Endothelial cell of umbilical vein (primary cell): ENCODE results near the gene DSCAML1. TPM values are rescaled to one million over a fixed set of nuclear protein-coding genes. Genes with fewer than 3 reads are reported as not detected.

Experiments used
- BruUV-seq: library from RNA; stranded (reverse); fragments of 400-500 nt; replicated peaks from 2 replicates; lab custom pipeline; 2021; lab: Mats Ljungman, UMichigan
- CTCF ChIA-PET: fragments of 300-600, 350-600 bp; sonication (Branson Sonifier 250); formaldehyde crosslinking; loops from one replicate; lab custom pipeline; 2021; ENCODE audit warnings: antibody characterized with exemption, inconsistent platforms; lab: Charles Lee
- POLR2A ChIA-PET: fragments of 300-600, 350-600 bp; sonication (Branson Sonifier 250); formaldehyde crosslinking; loops from one replicate; lab custom pipeline; 2021; ENCODE audit warnings: antibody characterized with exemption, inconsistent platforms; lab: Charles Lee
- DNase-seq: peaks from one replicate; pipeline ENCODE4 v3.0.0-alpha.2; 2011; ENCODE audit warnings: low read depth, low spot score
- FAIRE-seq: peaks from 2 replicates; lab custom pipeline; 2011; peaks lifted over from hg19 to GRCh38; lab: Jason Lieb, UNC
- H2AFZ ChIP-seq: 2 replicates; pipeline ENCODE4 v1.6.0; 2012; ENCODE audit warnings: low read depth, low read length, control low read depth, inconsistent platforms
- H3K27ac ChIP-seq: 2 replicates; pipeline ENCODE4 v1.5.1; 2011; ENCODE audit warnings: low read depth, mild to moderate bottlenecking, control low read depth, low read length, moderate library complexity; ENCODE audit not compliant: insufficient read depth
- H3K27me3 ChIP-seq, 2 experiments: 2 replicates each; pipeline versions ENCODE4 v1.6.0 to v1.6.1; 2011; ENCODE audit warnings: low read length in 2 of 2, mixed read lengths in 1 of 2; ENCODE audit not compliant: control insufficient read depth in 2 of 2, insufficient read depth in 2 of 2
- H3K36me3 ChIP-seq, 2 experiments: 2 replicates in 1 of 2; 3 replicates in 1 of 2; pipeline ENCODE4 v1.5.1; 2011; ENCODE audit warnings: low read length in 2 of 2, mild to moderate bottlenecking in 1 of 2, moderate library complexity in 1 of 2; ENCODE audit not compliant: control insufficient read depth in 2 of 2, insufficient read depth in 2 of 2; ENCODE audit errors: extremely low read depth in 1 of 2
- H3K4me1 ChIP-seq: 3 replicates; pipeline ENCODE4 v1.5.1; 2011; ENCODE audit warnings: mild to moderate bottlenecking, low read length; ENCODE audit not compliant: control insufficient read depth, insufficient read depth; ENCODE audit errors: extremely low read depth
- H3K4me2 ChIP-seq: 2 replicates; pipeline ENCODE4 v1.6.1; 2011; ENCODE audit warnings: low read length, control low read depth, mixed read lengths; ENCODE audit not compliant: insufficient read depth
- H3K4me3 ChIP-seq, 3 experiments: fragments of 200-600 bp in 1 of 3; sonication (generic), shearing (Covaris generic) in 1 of 3; replicated peaks in 1 of 3; 2 replicates each; pipeline ENCODE4 v1.5.1; 2011 to 2016; ENCODE audit warnings: control low read depth in 3 of 3, low read length in 3 of 3, mild to moderate bottlenecking in 2 of 3, inconsistent platforms in 1 of 3, low read depth in 1 of 3, moderate library complexity in 1 of 3; ENCODE audit not compliant: insufficient read depth in 1 of 3
- H3K79me2 ChIP-seq: 2 replicates; pipeline ENCODE4 v1.6.0; 2012; ENCODE audit warnings: low read length, inconsistent platforms; ENCODE audit not compliant: control insufficient read depth, insufficient read depth
- H3K9ac ChIP-seq: replicated peaks from 2 replicates; pipeline ENCODE3; 2011; ENCODE audit warnings: low read length, control low read depth; ENCODE audit not compliant: insufficient read depth; ENCODE audit errors: extremely low read depth
- H3K9me1 ChIP-seq: replicated peaks from 3 replicates; pipeline ENCODE4 v1.6.0; 2011; ENCODE audit warnings: mild to moderate bottlenecking, low read length; ENCODE audit not compliant: control insufficient read depth, insufficient read depth; ENCODE audit errors: extremely low read depth
- H3K9me3 ChIP-seq: replicated peaks from 2 replicates; pipeline ENCODE4 v1.5.1; 2012; ENCODE audit warnings: low read length, inconsistent platforms; ENCODE audit not compliant: control insufficient read depth, insufficient read depth
- H4K20me1 ChIP-seq: replicated peaks from 2 replicates; pipeline ENCODE3; 2011; ENCODE audit warnings: mild to moderate bottlenecking, low read length; ENCODE audit not compliant: control insufficient read depth, insufficient read depth; ENCODE audit errors: extremely low read depth
- CTCF ChIP-seq, 2 donors: IDR thresholded peaks; 1 replicate in 1 of 2; 2 replicates in 1 of 2; pipeline ENCODE4 v1.5.1; 2011; ENCODE audit warnings: low read length in 2 of 2, mild to moderate bottlenecking in 2 of 2, moderate library complexity in 2 of 2, control low read depth in 1 of 2, inconsistent platforms in 1 of 2, low read depth in 1 of 2; ENCODE audit not compliant: insufficient read depth in 1 of 2; ENCODE audit errors: extremely low read depth in 1 of 2
- EZH2 ChIP-seq: IDR thresholded peaks from 2 replicates; pipeline ENCODE4 v1.6.1; 2012; ENCODE audit warnings: borderline replicate concordance, low read depth, mild to moderate bottlenecking, moderate library complexity, low read length, inconsistent platforms; ENCODE audit not compliant: severe bottlenecking
- FOS ChIP-seq: IDR thresholded peaks from 2 replicates; pipeline ENCODE4 v1.6.1; 2011; ENCODE audit warnings: mild to moderate bottlenecking, low read length, moderate library complexity, borderline replicate concordance; ENCODE audit not compliant: insufficient read depth
- GATA2 ChIP-seq: IDR thresholded peaks from 2 replicates; pipeline ENCODE4 v1.7.0; 2011; ENCODE audit warnings: low read depth, mild to moderate bottlenecking, moderate library complexity, mixed read lengths, low read length; ENCODE audit not compliant: insufficient read length, insufficient read depth
- JUN ChIP-seq: IDR thresholded peaks from 2 replicates; pipeline ENCODE4 v1.6.1; 2011; ENCODE audit warnings: borderline replicate concordance, low read depth; ENCODE audit not compliant: insufficient read length, insufficient read depth
- MAX ChIP-seq: IDR thresholded peaks from 2 replicates; pipeline ENCODE4 v1.6.1; 2011; ENCODE audit not compliant: insufficient read depth, insufficient read length
- MYC ChIP-seq: IDR thresholded peaks from one replicate; pipeline ENCODE4 v1.6.1; 2011; ENCODE audit warnings: mild to moderate bottlenecking, low read depth, low read length
- POLR2A ChIP-seq: IDR thresholded peaks from 2 replicates; pipeline ENCODE4 v1.6.1; 2012; ENCODE audit warnings: low read depth, mild to moderate bottlenecking, control low read depth, low read length
- POLR2AphosphoS5 ChIP-seq: IDR thresholded peaks from 2 replicates; pipeline ENCODE4 v1.6.1; 2012; ENCODE audit warnings: low read depth, mild to moderate bottlenecking, control low read depth, low read length, moderate library complexity; ENCODE audit not compliant: insufficient read depth
- dilution Hi-C: fragments of 300-500 bp; cut with MboI; formaldehyde crosslinking; loops from one replicate; pipeline ENCODE4 v1.15.0; 2019; ENCODE audit warnings: low sequenced_read_pairs; ENCODE audit not compliant: extremely low pct_ligation_motif_present
- intact Hi-C: fragments of 100-400 bp; cut with micrococcal nuclease; formaldehyde crosslinking; loops from one replicate; pipeline ENCODE4 v1.10.0; 2022
- polyA plus RNA-seq, 4 experiments: library from polyadenylated mRNA; depleted of rRNA in 3 of 4; stranded (reverse) in 3 of 4; unstranded in 1 of 4; fragments of >200 nt; gene quantifications; 2 replicates each; pipeline versions ENCODE4 v1.2.1 to v1.2.3, GENCODE V29; 2011 to 2012; ENCODE audit warnings: missing spikeins in 1 of 4
- total RNA-seq: library from RNA; stranded (reverse); gene quantifications from 2 replicates; pipeline ENCODE4 v1.2.3, GENCODE V29; 2021

DSCAML1 gene
- total and polyA plus RNA-seq, 2 donors (not counting 3 experiments of a cell fraction or from before 2014, with no cell fraction given): not detected

- TF ChIP-seq JUN: no peak
- TF ChIP-seq MYC: no peak
- TF ChIP-seq POLR2A: no peak
- TF ChIP-seq POLR2AphosphoS5: no peak
- TF ChIP-seq CTCF (IDR thresholded peaks at IDR 0.05; ENCODE audit: extremely low read depth in 1 of 2, insufficient read depth in 1 of 2, low read depth in 1 of 2, low read length in 2 of 2): no peak
- TF ChIP-seq EZH2: no peak
- no peak for TF ChIP-seq GATA2
- no peak for TF ChIP-seq FOS
- TF ChIP-seq MAX: no peak
- intact Hi-C loops: no loop called here
- CTCF ChIA-PET: interaction anchor here (1.4 kb wide), 1 partner anchor 9 kb away, joined by 3 read pairs; no protein-coding TSS in a partner anchor
- H3K9ac ChIP-seq: no peak overlapping the region
- no peaks in the 10 kb centered on the region for H3K9me3 ChIP-seq
- no peak for FAIRE-seq
- H2AFZ ChIP-seq: no peak overlapping the region
- no peak overlapping the region for H3K27ac ChIP-seq
- H3K9me1 ChIP-seq: no peaks in the 10 kb centered on the region
- POLR2A ChIA-PET: no interaction called here
- dilution Hi-C loops: no loop called here
- H3K4me1 ChIP-seq: no peaks in the 10 kb centered on the region
- no TSS peak for BruUV-seq
- H3K36me3 ChIP-seq: no peaks in the 10 kb centered on the region
- no peaks in the 10 kb centered on the region for H3K27me3 ChIP-seq
- H4K20me1 ChIP-seq: no peaks in the 10 kb centered on the region
- no peak overlapping the region for H3K4me2 ChIP-seq
- H3K79me2 ChIP-seq: no peaks in the 10 kb centered on the region
- no peak overlapping the region for H3K4me3 ChIP-seq
- DNase-seq: no peak
Measured at GRCh38 chr11:117582433-117582832, 214.6 kb downstream of the DSCAML1 start.
